GM18520 (cell line): ENCODE results near the gene FOXK2.
"Not testable (repeated sequence)": the region's sequence is repeated elsewhere in the genome, so short reads cannot be mapped to it uniquely, and the experiment has no call there.

ENCODE experiments used
- ATAC-seq: cut with Tn5 transposase; IDR thresholded peaks from one replicate; pipeline ENCODE4 v1.9.1; 2021; ENCODE audit not compliant: unreplicated experiment

Gene FOXK2

DNA sequence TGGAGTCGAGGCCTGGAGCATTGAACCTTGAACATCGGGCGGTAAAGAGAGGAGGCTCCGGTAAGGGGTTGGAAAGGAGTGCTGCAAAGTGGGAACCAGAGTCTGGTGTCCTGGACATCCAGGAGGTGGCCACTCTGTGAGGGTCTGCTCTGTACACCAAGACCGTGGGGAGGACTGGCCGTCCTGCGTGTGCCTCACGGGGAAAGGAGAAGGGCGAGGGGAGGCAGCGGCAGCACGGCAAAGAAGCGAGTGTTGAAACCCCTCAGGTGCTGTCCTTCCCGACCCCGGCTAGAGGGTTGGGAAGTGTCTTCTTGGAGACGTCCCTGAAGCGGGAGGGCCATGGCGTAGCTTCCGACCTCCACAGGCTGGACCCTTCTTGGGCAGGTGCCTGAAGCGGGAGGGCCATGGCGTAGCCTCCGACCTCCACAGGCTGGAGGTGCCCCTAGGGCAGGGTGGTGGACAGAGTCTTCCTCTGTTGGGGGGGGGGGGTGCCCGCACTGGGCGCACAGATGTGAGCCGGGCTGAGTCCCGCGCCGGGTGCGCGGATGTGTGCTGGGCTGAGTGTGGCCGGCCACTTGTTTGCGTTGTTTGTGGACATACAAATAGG is 42.0 kb downstream of the FOXK2 start:
- no peak for ATAC-seq

DNA sequence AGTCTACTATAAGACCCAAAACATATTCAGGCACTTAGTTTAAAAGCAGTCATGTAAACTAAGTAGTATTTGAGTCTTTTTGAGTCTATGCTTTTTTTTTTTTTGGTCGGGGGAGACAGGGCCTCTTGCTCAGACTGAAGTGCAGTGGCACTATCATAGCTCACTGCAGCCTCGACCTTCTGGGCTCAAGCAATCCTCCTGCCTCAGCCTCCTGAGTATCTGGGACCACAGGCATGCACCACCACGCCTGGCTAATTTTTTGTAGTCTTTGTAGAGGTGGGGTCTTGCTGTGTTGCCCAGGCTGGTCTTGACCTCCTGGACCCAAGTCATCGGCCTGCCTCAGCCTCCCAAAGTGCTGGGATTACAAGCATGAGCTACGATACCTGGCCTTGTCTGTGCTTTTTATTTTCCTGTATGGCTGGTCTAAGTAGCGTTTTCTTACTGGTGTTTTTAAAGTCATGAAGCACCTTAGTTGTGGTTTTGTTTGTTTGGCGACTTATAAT is 43.2 kb downstream of the FOXK2 start:
- ATAC-seq: not testable (repeated sequence)

DNA sequence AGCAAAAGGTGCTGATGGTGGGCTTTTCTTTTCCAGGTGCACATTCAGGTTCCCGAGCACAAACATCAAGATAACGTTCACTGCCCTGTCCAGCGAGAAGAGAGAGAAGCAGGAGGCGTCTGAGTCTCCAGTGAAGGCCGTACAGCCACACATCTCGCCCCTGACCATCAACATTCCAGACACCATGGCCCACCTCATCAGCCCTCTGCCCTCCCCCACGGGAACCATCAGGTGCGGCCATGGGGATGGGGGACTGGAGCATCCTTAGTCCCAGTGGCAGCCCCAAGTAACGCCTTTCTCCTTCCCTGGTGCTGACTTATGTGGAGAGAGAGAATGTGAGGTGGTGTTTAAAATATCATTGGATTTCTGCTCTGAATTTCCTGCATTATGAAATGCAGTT is 43.8 kb downstream of the FOXK2 start:
- no peak for ATAC-seq

DNA sequence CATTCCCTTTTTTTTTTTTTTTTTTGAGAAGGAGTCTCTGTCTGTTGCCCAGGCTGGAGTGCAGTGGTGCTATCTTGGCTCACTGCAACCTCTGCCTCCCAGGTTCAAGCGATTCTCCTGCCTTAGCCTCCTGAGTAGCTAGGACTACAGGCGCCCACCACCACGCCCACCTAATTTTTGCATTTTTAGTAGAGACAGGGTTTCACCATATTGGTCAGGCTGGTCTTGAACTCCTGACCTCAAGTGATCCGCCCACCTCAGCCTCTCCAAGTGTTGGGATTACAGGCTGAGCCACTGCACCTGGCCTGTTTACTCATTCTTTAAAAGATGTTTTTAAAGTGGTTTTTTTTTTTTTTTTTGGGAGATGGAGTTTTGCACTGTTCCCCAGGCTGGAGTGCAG is 44.2 kb downstream of the FOXK2 start:
- not testable (repeated sequence) for ATAC-seq

DNA sequence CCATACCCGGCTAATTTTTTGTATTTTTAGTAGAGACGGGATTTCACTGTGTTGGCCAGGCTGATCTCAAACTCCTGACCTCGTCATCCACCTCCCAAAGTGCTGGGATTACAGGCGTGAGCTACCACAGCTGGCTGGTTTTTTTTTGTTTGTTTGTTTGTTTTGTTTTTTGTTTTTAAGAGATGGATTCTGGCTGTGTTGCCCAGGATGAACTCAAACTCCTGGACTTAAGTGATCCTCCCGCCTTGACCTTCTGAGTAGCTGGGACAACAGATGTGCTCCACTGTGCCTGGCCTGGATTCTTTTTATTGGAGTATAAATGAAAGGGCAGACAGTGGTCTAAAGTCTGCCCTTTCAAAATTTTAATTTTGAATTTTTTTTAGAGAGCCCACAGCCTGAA is 44.7 kb downstream of the FOXK2 start:
- no peak for ATAC-seq

- no peak for ATAC-seq
Observed at GRCh38 chr17:82565551-82565950, 46.0 kb downstream of the FOXK2 start.

GRCh38 chr17:82566129-82566960 is 46.8 kb downstream of the FOXK2 start:
- no peak for ATAC-seq

- ATAC-seq: no peak
Observed at GRCh38 chr17:82567286-82567685, 47.8 kb downstream of the FOXK2 start.

GRCh38 chr17:82568997-82569393 is 49.5 kb downstream of the FOXK2 start:
- ATAC-seq: no peak

DNA sequence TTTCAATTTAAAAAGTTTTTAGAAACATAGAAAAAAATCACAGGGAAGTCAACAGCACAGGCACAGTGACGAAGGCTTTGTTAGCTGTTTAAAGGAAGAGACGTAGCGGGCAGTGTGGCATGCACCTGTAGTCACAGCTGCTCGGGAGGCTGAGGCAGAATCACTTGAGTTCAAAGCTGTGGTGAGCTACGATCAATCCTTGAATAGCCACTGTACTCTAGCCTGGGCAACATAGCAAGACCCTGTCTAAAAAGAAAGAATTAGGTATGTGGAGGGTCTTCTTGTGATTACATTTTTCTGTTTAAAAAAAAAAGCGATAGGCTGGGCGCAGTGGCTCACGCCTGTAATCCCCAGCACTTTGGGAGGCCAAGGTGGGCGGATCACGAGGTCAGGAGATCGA is 50.1 kb downstream of the FOXK2 start:
- ATAC-seq: no peak

DNA sequence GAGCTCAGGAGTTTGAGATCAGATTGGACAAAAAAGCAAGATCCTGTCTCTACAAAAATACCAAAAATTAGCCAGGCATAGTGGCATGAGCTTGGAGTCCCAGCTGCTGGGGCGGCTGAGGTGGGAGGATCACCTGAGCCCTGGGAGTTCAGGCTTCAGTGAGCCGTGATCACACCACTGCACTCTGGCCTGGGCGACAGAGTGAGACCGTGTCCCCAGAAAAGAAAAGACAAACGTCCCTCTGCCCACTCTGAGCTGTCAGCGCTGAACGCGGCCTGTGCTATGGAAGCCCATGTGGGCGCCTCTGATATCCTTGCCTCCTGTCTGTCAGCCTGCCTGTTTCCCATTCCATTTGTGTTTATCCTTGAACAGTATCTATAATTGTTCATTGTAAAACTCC is 50.7 kb downstream of the FOXK2 start:
- no peak for ATAC-seq

- ATAC-seq: no peak
Observed at GRCh38 chr17:82571855-82572254, 52.3 kb downstream of the FOXK2 start.

DNA sequence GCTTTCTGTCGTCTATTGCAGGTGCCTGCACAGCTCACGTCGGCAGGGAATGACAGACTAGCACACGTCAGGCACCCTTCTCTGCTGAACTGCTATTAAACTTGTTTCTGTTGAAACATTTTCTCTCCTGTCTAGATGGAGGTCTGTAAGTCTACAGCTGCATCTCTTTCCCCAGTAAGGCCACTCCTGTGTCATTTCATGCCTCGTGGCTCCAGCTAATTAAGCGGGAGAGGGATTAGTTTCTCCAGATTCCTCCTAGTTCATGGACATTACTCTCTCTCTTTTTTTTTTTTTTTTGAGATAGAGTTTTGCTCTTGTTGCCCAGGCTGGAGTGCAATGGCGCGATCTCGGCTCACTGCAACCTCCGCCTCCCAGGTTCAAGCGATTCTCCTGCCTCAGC is 54.5 kb downstream of the FOXK2 start:
- ATAC-seq: no peak

- ATAC-seq: not testable (repeated sequence)
Observed at GRCh38 chr17:82575581-82576221, 56.2 kb downstream of the FOXK2 start.

- ATAC-seq: no peak
Observed at GRCh38 chr17:82577300-82577699, 57.8 kb downstream of the FOXK2 start.

GRCh38 chr17:82579969-82580368 is 60.4 kb downstream of the FOXK2 start:
- not testable (repeated sequence) for ATAC-seq

- ATAC-seq: no peak
Observed at GRCh38 chr17:82582213-82582612, 62.7 kb downstream of the FOXK2 start.

GRCh38 chr17:82582709-82583108 is 63.2 kb downstream of the FOXK2 start:
- no peak for ATAC-seq

DNA sequence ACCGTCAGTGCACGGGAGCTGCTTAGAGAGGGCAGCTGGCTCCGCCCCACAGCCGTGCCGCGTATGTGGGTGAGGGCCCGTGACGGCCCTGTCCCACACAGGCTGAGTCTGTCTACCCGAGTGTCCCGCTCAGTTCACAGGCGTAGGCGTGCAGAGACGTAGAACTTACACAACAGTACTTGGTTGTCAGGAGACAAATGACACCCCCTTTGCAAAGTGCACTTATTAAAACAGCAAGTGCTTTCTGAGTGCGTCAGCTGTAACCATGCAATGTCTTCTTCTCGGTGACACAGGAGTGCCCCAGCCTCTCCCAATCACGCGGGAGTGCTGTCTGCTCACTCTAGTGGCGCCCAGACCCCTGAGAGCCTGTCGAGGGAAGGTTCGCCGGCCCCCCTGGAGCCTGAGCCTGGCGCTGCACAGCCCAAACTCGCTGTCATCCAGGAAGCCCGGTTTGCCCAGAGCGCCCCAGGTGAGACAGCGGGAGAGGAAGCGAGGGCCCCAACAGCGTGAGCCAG is 64.2 kb downstream of the FOXK2 start:
- no peak for ATAC-seq

- not testable (repeated sequence) for ATAC-seq
Observed at GRCh38 chr17:82585935-82586575, 66.5 kb downstream of the FOXK2 start.

DNA sequence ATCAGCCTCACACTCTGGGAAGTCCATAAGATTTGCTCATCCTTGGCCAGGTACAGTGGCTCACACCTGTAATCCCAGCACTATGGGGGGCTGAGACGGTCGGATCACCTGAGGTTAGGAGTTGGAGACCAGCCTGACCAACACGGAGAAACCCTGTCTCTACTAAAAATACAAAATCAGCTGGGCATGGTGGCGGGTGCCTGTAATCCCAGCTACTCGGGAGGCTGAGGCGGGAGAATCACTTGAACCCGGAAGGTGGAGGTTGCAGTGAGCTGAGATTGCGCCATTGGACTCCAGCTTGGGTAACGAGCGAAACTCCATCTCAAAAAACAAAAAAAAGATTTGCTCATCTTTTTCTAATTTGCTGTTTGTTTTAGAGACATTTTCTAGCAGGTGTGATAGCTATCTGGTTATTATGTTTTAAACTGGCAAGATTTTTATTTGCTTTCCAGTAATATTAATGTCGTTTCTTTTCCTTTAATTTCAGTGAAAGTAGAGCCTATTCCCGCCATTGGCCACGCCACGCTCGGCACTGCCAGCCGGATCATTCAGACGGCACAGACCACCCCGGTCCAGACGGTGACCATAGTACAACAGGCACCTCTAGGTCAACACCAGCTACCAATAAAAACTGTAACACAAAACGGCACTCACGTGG is 67.2 kb downstream of the FOXK2 start:
- no peak for ATAC-seq
